ENCODE measurements around the gene BNIPL.
A peak's percentile ranks its signal among the peaks of the same experiment; 100 is the strongest.

BNIPL gene

GRCh38 chr1:151036356-151036755 lies at the start of gene BNIPL:
TSS of gene BNIPL (plus strand) at chr1:151036586. CDS start at chr1:151036726, 140 bp downstream.
- DNase-seq (ENCODE audit: low spot score) = no peak

GRCh38 chr1:150987924-150988323 lies 48.5 kb upstream of the BNIPL start:
- DNase-seq (ENCODE audit: low spot score) = no peak

GRCh38 chr1:150992626-150993025 lies 43.8 kb upstream of the BNIPL start:
- DNase-seq (ENCODE audit: low spot score) = no peak

- DNase-seq (ENCODE audit: low spot score) = no peak
Observed at GRCh38 chr1:150994248-150994647, 42.1 kb upstream of the BNIPL start.

- DNase-seq (ENCODE audit: low spot score) = no peak
Observed at GRCh38 chr1:150995460-150995859, 40.9 kb upstream of the BNIPL start.

- no peak for DNase-seq (ENCODE audit: low spot score)
Observed at GRCh38 chr1:150995896-150996295, 40.5 kb upstream of the BNIPL start.

GRCh38 chr1:150997126-150997872 lies 39.1 kb upstream of the BNIPL start:
- DNase-seq (ENCODE audit: low spot score) = no peak

- DNase-seq (ENCODE audit: low spot score) = no peak
Observed at GRCh38 chr1:150997949-150998348, 38.4 kb upstream of the BNIPL start.

GRCh38 chr1:150999051-150999674 lies 37.2 kb upstream of the BNIPL start:
- no peak for DNase-seq (ENCODE audit: low spot score)

- DNase-seq (ENCODE audit: low spot score) = no peak
Observed at GRCh38 chr1:150999926-151000325, 36.5 kb upstream of the BNIPL start.

GRCh38 chr1:151000408-151000807 lies 36.0 kb upstream of the BNIPL start:
- DNase-seq (ENCODE audit: low spot score) = no peak

- no peak for DNase-seq (ENCODE audit: low spot score)
Observed at GRCh38 chr1:151001602-151002001, 34.8 kb upstream of the BNIPL start.

- DNase-seq (ENCODE audit: low spot score) = no peak
Observed at GRCh38 chr1:151002051-151002450, 34.3 kb upstream of the BNIPL start.

GRCh38 chr1:151002611-151003010 lies 33.8 kb upstream of the BNIPL start:
- DNase-seq (ENCODE audit: low spot score) = no peak

- DNase-seq (ENCODE audit: low spot score) = no peak
Observed at GRCh38 chr1:151003180-151003579, 33.2 kb upstream of the BNIPL start.

GRCh38 chr1:151005729-151006319 lies 30.6 kb upstream of the BNIPL start:
- no peak for DNase-seq (ENCODE audit: low spot score)

- DNase-seq (ENCODE audit: low spot score) = peak; percentile 56
Observed at GRCh38 chr1:151006327-151007052, 29.9 kb upstream of the BNIPL start, which contains the start of gene MINDY1. TSS of gene MINDY1 (minus strand) at chr1:151006902. CDS start at chr1:151002617, 4,285 bp downstream.

- DNase-seq (ENCODE audit: low spot score) = no peak
Observed at GRCh38 chr1:151007853-151008243, 28.5 kb upstream of the BNIPL start.

- peak; percentile 97 for DNase-seq (ENCODE audit: low spot score)
Observed at GRCh38 chr1:151008244-151009205, 27.9 kb upstream of the BNIPL start, which contains the start of gene PRUNE1. TSS of gene PRUNE1 (plus strand) at chr1:151008449. CDS start at chr1:151008633, 184 bp downstream.

- DNase-seq (ENCODE audit: low spot score) = no peak
Observed at GRCh38 chr1:151009206-151009587, 27.2 kb upstream of the BNIPL start.

GRCh38 chr1:151009674-151010345 lies 26.6 kb upstream of the BNIPL start:
- no peak for DNase-seq (ENCODE audit: low spot score)

All from activated CD4-positive, alpha-beta T cell treated with anti-CD3 and anti-CD28 coated beads, Interleukin-2, Interleukin-4, amounts not matched to agents 100 ng/mL and 50 ng/mL, durations not matched to agents 16 hours and 8 hours (primary cell).